ENCODE data around the gene TMEM169. TPM values are rescaled to one million over a fixed set of nuclear protein-coding genes. Genes with fewer than 3 reads are reported as not detected.

Gene TMEM169
- total and polyA plus RNA-seq, 2 of the 13 experiments (the other 11 are each of a cell fraction or from before 2014, with no cell fraction given), result 1.5 to 4.5 TPM

DNA sequence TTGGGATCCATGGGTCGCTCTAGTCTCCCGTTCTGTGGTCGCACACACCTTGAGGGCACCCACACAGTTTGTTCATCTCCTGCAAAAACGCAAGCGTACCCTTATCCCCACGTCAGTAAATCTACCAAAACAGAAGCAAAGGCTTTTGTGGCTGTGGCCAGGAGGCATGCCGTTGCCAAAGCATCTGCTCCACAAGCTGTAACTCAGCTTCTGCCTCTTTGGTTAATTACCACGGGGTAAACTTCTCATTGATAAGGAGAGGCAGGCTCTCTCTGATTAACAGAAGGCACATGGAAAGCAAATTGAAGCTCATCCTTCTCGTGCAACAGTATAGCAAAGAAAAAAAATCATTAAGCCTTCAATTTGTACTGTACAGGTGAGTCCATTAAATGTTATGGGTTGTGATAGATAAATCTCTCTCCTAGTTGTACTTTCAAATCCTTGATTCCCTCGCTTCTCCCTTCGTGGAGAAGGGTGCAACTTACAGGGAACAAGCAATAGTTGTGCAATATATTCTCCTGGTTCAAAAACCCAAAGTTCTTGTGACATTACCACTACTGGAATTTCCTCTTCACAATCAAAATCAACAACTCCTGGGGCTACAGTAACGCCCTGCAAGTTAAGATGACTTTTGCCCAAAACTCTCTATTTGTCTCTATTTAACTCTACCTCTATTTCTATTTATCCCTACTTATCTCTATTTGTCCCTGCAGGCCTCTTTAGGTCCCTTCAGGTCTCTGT lies 10.4 kb upstream of the TMEM169 start (continued):
- TF ChIP-seq SOX13 (IDR thresholded peaks at IDR 0.05) (no peak), SOX13 (CRISPR knock-in tag; conservative IDR thresholded peaks at IDR 0.05 in 1 of 2, IDR thresholded peaks at IDR 0.05 in 1 of 2) (0 out of 4 replicates have a peak, but pooled peaks of 1 of the 2 experiments have one; percentile 17), DPF2 (CRISPR knock-in tag; IDR thresholded peaks at IDR 0.05; ENCODE audit: borderline replicate concordance, low read depth) (peak; percentile 59; the same call in 1 of the 2 replicates), SMAD3 (CRISPR knock-in tag; IDR thresholded peaks at IDR 0.05) (no peak), ZNF614 (CRISPR knock-in tag; IDR thresholded peaks at IDR 0.05; ENCODE audit: borderline replicate concordance) (0 out of 2 replicates have a peak, but pooled peaks have one; percentile 8), ISL2 (CRISPR knock-in tag; IDR thresholded peaks at IDR 0.05) (peak; percentile 53; the same call in 1 of the 2 replicates), ZNF737 (CRISPR knock-in tag; IDR thresholded peaks at IDR 0.05; ENCODE audit: borderline replicate concordance) (no peak), ZNF20 (CRISPR knock-in tag; IDR thresholded peaks at IDR 0.05) (no peak), SRSF4 (IDR thresholded peaks at IDR 0.05; ENCODE audit: low read depth, low read length, poor library complexity, severe bottlenecking) (no peak), NR2F2 (IDR thresholded peaks at IDR 0.05; ENCODE audit: borderline replicate concordance, low read depth) (no peak), SIN3B (IDR thresholded peaks at IDR 0.05; ENCODE audit: low read length) (no peak), CEBPB (IDR thresholded peaks at IDR 0.05; ENCODE audit: borderline replicate concordance, low read depth, low read length) (peak; percentile 98), ZBTB3 (CRISPR knock-in tag; IDR thresholded peaks at IDR 0.05; ENCODE audit: borderline replicate concordance, low read depth) (no peak), KLF13 (CRISPR knock-in tag; IDR thresholded peaks at IDR 0.05) (no peak), NR2F6 (IDR thresholded peaks at IDR 0.05) (no peak), NR2F6 (CRISPR knock-in tag; IDR thresholded peaks at IDR 0.05) (no peak), FOXP1 (IDR thresholded peaks at IDR 0.05) (no peak), FOXP1 (CRISPR knock-in tag; IDR thresholded peaks at IDR 0.05) (peak; percentile 16; the same call in 1 of the 2 replicates)
- TF ChIP-seq, protein P1, sequence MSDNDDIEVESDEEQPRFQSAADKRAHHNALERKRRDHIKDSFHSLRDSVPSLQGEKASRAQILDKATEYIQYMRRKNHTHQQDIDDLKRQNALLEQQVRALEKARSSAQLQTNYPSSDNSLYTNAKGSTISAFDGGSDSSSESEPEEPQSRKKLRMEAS (IDR thresholded peaks at IDR 0.05), result no peak
- TF ChIP-seq, protein P2, sequence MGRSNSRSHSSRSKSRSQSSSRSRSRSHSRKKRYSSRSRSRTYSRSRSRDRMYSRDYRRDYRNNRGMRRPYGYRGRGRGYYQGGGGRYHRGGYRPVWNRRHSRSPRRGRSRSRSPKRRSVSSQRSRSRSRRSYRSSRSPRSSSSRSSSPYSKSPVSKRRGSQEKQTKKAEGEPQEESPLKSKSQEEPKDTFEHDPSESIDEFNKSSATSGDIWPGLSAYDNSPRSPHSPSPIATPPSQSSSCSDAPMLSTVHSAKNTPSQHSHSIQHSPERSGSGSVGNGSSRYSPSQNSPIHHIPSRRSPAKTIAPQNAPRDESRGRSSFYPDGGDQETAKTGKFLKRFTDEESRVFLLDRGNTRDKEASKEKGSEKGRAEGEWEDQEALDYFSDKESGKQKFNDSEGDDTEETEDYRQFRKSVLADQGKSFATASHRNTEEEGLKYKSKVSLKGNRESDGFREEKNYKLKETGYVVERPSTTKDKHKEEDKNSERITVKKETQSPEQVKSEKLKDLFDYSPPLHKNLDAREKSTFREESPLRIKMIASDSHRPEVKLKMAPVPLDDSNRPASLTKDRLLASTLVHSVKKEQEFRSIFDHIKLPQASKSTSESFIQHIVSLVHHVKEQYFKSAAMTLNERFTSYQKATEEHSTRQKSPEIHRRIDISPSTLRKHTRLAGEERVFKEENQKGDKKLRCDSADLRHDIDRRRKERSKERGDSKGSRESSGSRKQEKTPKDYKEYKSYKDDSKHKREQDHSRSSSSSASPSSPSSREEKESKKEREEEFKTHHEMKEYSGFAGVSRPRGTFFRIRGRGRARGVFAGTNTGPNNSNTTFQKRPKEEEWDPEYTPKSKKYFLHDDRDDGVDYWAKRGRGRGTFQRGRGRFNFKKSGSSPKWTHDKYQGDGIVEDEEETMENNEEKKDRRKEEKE (IDR thresholded peaks at IDR 0.05), result no peak
- TF ChIP-seq, protein P3, sequence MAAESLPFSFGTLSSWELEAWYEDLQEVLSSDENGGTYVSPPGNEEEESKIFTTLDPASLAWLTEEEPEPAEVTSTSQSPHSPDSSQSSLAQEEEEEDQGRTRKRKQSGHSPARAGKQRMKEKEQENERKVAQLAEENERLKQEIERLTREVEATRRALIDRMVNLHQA (CRISPR knock-in tag; IDR thresholded peaks at IDR 0.05), result no peak
